ENCODE data around the gene HYAL1.
"Not testable (repeated sequence)": the region's sequence is repeated elsewhere in the genome, so short reads cannot be mapped to it uniquely, and the experiment has no call there.

The HYAL1 gene

DNA sequence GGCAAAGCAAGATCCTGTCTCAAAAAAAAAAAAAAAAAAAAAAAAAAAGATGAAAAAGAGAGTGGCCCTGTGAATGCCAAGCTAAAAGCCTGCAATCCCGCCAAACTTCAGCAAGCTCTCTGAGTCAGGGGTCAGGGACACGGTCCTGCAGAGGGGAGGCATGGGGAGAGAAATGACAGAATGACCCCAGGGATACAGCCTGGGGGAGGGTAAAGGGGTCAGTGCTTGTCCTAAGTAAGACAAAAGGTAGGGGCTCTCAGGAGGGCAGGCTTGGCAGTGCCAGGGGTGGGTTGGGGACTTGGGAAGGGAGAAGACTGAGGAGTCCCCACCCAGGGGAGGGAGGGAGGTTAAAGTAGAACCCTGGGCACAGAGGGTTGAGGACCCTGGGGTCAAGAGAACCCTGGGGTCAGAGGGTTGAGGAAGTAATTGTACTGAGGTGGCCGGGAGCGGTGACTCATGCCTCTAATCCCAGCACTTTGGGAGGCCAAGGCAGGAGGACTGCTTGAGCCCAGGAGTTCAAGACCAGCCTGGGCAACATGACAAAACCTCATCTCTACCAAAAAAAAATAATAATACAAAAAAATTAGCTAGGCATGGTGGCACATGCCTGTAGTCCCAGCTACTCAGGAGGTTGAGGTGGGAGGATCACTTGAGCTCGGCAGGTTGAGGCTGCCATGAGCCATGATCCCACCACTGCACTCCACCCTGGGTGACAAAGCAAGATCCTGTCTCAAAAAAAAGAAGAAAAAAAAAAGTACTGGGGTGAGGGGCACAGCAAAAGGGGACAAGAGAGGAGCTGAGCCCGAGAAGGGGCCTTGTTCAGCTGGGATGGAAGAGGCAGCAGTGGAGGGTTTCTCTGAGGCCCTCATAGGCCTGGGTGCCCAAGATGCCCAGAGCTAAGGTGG lies 39.6 kb downstream of the HYAL1 start:
- no peak for DNase-seq (ENCODE audit: low read depth in 4 of 4, low spot score in 1 of 4)

DNA sequence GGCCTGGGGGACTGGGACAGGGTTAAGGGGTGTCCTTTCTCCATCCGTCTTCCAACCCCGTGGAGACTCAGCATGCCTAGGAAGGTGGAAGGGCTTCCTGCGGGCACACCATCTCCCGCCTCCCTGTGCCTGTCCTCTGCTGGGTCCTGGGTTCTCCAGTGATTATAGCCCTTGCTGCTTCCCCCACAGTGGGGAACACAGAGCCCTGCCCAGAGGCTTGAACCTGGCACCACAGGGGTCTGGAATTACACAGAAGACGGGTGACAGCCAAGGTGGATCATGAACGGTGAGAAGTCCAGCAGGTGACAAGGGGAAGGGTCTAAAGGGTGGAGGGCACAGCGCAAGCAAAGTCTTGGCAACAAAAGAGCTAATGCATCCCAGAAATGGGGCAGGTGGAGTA lies 40.6 kb downstream of the HYAL1 start:
- no peak for DNase-seq (ENCODE audit: low read depth in 4 of 4, low spot score in 1 of 4)

DNA sequence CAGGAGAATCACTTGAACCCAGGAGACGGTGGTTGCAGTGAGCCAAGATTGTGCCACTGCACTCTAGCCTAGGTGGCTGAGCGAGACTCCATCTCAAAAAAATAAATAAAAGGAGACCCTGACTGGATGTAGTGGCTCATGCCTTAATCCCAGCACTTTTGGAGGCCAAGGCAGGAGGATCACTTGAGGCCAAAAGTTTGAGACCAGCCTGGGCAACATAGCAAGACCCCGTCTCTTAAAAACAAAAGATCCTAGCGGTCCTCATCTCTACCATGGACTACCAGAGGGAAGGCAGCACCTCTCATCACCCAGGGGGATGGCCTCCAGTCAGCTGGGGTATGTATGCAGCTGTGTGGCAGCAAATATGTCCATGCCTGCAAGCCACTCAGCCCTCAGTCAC lies 41.2 kb downstream of the HYAL1 start:
- not testable (repeated sequence) for DNase-seq (ENCODE audit: low read depth in 4 of 4, low spot score in 1 of 4)

DNA sequence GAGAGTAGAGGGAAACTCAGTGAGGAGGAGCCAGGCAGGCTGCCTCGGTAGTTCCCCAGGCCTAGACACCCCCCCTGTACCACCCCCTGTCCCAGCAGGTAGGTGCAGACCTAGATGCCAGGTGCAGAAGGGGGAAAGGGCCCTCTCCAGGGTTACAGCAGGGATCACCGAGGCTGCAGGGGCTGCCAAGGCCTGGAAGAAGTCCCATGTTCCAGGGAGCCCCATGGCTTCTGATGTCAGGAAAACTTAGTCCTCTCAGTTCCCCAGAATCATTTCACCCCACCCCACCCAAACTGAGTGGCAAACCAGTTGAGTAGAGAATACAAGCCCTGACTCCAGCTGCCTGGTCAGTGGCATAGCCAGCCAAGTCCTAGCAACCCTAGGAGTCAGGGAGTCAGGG lies 41.9 kb downstream of the HYAL1 start:
- DNase-seq (ENCODE audit: low read depth in 4 of 4, low spot score in 1 of 4), result no peak

DNA sequence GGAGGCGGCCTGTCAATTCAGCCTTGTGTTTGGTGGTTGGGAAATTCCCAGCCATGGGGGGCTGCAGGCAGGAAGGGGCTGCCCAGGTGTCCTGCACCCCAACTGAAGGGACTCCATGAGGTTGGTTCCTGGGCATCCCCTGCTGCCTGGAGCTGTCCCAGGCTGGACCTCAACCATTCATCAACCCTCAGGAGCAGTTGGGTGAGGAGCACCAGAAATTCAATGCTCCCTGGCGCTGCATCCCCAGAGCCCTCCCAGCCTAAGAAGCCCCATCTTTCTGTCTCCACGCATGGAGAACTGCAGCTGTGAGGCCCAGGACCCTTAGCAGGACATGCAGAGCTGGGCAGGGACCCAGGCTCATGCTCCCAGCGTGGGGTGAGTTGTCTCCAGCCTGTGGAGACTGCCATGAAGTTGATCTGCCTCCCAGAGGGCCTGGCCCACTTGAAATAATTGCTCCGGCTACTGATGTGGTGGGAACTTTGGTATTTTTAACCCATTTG lies 42.4 kb downstream of the HYAL1 start:
- DNase-seq (ENCODE audit: low read depth in 4 of 4, low spot score in 1 of 4), result no peak

DNA sequence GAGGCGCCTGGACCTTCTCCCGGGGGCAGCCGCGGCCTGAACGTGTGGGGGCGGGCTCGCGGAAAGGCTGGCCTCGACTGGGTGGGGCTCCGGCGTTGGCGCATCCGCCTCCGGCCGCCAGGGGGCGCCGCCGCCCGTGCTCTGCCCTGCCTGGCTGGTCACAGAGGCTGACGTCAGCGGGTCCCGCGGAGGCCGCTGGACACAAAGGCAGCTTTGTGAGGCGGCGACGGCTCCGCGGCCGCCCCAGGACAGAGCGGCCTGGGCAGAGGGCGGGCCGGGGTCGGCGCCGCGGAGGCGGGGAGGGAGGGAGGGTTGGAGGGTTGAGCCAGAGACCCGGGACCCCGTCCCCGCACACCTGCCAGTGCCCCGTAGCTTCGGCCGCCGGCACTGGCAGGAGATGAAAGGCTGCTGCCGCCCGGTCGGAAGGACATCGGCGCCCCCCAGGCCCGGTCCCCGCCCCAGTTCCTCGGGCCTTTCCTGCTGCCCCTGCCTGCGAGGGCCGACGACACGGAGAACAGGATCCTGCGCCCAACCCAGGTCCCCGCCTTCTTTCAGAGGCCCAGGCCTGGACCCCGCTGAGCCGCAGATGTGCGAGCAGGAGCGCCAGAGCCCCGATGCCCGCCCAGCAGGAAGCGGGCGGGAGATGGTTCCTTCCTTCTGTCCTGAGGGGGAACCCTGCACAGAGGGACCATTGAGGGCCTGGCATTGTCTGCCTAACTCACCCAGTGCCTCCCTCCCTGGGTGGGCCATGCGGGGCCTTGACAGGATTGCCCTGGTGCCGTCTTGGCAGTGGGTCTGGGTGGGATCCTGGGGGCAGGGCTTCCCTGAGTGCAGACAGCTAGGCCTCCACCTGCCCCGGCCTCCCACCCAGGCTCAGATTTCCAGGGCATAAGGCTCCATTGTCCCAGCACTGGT lies 43.1 kb downstream of the HYAL1 start:
- peak; percentile 54 to 80 (median 72) for DNase-seq (ENCODE audit: low read depth in 4 of 4, low spot score in 1 of 4)

DNA sequence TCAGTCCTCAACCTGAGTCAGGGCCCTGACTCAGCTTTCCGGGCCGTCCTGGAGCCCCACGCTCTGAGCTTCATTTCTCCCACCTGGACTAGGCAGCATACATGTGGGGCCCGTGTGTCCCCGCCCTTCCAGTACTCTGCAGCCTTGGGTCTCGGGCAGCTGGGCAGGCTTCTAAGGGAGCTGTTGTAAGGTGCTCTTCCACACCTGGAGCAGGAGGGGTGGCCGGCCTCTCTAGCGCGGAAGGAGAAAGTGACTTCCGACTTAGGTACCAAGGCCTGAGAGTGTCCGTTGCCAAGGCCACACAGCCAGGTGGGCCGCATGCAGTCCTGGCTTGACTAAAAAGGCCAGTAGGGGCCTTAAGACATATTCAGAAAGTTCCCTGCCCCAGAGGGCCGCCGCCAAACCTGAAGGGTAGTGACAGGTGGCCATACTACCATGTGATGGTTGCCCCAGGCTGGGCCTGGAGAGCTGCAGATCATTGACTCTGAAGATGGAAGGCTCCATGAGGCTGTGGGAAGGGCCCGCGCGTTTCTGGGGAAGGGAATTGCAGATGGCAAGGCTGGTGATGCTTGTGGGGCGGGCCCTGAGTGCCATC lies 43.8 kb downstream of the HYAL1 start:
- DNase-seq (ENCODE audit: low read depth in 4 of 4, low spot score in 1 of 4), result no peak

DNA sequence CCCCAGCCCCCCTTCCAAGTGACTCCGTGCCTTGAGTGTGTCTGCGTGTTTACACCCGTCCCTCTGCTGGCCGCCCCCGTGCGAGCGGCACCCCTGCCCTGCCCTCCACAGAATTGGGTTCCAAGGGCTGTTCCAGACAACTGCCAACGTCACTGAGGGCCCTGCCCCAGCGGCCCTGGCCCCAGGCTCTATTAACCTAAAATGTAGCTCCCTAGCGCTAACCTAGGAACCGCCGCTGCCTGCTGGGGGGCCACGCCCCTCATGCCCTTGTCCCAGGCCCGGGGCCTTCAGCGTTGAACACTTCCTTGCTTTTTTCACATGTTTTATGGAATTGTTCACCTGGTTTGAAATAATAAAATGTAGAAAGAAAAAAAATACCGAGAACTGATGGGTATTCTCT lies 44.4 kb downstream of the HYAL1 start:
- DNase-seq (ENCODE audit: low read depth in 4 of 4, low spot score in 1 of 4), result no peak

DNA sequence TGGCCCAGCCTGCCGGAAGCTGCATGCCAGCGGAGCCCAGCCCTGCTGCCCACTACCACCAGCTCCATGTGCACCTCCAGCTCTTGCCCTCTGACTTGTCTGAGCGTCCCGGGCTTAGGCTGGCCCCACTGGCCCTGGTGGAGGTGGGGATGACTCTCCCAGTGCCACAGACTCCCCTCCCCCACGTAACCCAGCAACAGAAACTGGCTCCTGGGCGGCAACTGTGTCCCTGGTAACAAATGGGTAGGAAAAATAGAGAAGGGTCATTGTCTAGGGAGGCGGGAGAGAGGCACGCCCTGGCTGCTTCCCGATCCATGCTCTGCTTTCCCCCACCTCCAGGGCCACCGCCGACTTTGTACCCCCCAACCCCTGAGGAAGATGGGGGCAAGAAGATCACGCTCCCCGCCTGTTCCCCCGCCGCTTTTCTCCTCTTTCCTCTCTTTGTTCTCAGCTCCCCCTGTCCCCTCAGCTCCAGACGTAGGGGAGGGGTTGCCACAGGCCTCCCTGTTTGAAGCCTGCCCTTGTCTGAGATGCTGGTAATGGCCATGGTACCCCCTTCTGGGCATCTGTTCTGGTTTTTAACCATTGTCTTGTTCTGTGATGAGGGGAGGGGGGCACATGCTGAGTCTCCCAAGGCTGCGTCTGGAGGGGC lies 45.2 kb downstream of the HYAL1 start:
- no peak for DNase-seq (ENCODE audit: low read depth in 4 of 4, low spot score in 1 of 4)

DNA sequence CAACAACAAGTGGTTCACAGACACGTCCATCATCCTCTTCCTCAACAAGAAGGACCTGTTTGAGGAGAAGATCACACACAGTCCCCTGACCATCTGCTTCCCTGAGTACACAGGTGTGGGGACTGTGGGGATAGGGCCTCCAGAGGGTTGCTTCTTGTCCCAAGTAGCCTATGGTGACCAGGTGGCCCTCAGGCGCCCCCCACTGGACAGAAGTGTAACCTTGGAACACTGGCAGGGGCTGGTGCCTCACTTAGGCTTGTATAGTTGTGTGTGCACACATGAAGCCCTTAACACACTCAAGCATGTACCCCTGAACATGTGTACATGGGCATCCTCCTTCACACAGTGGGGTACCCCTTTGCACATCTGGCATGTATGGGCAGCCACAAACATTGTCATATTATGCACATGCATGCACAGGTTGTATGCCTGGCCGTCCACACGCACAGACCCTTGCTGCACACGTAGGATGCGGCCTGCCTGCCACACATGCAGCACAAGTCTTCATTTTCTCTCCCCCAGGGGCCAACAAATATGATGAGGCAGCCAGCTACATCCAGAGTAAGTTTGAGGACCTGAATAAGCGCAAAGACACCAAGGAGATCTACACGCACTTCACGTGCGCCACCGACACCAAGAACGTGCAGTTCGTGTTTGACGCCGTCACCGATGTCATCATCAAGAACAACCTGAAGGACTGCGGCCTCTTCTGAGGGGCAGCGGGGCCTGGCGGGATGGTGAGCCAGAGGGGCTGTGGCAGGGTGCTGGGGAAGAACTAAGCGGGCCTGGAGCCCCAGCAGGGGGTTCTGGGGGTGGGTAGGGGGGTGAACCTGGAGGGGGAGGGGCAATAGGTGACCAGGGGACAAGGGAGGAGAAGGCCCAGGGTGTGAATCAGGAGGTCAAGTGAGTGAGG lies 46.1 kb downstream of the HYAL1 start:
- no peak for DNase-seq (ENCODE audit: low read depth in 4 of 4, low spot score in 1 of 4)

DNA sequence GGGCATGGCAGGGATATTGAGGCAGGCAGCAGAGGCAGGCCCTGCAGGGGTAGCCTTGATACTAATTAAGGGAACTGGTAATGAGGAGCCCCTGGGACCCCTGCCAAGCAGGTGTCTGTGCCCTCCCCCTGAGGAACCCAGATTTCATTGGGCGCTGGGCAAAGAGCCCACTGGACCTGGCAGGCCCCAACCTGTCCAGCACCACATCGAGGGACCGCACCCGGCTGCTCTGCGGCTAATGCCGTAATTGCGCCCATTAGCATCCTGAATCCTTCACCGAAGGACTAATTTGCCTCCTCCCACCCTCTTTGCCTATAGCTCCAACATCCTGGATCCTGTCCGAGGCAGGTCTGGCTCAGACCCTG lies 48.1 kb downstream of the HYAL1 start:
- DNase-seq (ENCODE audit: low read depth in 4 of 4, low spot score in 1 of 4), result no peak

DNA sequence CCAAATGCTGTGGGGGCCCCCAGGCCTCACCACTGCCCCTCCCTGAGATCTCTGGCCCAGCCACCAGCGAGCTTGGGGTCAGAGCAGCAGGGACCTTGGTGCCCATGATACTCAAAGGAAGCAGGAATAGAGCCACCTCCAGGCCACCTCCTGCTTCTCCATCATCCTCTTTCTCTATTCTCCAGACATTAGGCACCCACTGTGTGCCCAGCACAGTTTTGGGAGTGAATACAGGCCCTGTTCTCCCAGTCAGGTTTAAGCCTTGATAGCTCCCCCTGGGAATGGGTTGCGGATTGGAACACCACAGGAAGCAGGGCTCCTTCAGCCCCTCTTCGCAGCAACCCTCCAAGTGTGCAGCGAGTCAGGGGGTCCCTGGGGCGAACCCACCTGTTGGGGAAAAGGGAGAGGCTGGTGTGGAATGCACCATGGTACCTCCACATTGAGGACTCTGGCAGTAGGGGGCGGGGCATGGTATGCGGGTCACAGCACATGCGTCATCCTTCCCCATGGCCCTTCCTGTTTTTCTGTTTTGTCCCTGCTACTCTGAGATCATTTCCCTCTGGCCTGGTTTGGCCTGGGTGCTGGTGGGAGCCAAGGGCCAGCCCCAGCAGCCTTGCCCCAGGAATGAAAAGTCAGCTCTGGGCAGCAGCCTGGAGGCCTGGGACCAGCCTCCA lies 48.7 kb downstream of the HYAL1 start:
- DNase-seq (ENCODE audit: low read depth in 4 of 4, low spot score in 1 of 4), result no peak

DNA sequence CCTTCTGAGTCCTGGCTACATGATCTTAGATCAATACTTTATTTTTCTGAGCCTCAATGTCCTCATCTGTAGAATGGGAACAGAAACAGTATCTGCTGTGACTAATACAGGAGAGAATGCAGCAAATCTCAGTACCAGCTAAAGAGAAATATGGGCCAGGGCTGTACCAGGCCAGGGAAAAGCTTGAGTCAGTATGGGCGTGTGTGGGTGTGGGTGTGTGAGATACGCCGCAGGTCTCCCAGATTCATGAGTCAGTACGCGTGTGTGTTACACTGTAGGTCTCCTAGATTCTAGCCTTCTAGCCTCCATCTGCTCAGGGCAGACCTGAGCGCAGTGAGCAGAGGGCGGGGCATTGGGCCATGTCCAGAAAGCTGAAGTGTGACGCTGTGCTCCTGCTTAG lies 52.2 kb downstream of the HYAL1 start:
- peak in 1 of 4 experiments; percentile 29 for DNase-seq (ENCODE audit: low read depth in 4 of 4, low spot score in 1 of 4)

DNA sequence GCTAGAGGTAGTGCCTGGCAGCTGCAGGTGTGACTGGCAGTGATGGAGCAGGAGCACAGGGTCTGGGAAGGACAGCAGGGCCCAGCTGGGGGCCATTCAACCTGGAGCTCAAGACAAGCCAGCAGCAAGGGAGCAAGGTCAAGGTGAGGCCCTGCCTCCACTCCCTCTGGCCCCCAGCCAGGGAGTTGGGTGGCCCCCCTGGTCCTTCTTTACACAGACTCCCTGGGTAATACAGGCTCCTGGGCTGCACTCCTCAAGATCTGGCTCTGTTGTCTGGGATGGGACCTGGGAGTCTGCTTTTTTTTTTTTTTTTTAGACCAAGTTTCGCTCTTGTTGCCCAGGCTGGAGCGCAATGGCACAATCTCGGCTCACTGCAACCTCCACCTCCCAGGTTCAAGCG lies 52.9 kb downstream of the HYAL1 start:
- DNase-seq (ENCODE audit: low read depth in 4 of 4, low spot score in 1 of 4), result no peak

Measured in stimulated activated CD4-positive, alpha-beta T cell treated with anti-CD3 and anti-CD28 coated beads, Interleukin-1b, Interleukin-23, amount 100 ng/mL, for 24 hours (primary cell).